ENCODE results near the gene SETD1B. TPM values are rescaled to one million over a fixed set of nuclear protein-coding genes. Genes with fewer than 3 reads are reported as not detected.
A peak's percentile ranks its signal among the peaks of the same experiment; 100 is the strongest.

Gene SETD1B
- total RNA-seq, 1 experiment from 2014 or later, result 40.4 TPM

DNA sequence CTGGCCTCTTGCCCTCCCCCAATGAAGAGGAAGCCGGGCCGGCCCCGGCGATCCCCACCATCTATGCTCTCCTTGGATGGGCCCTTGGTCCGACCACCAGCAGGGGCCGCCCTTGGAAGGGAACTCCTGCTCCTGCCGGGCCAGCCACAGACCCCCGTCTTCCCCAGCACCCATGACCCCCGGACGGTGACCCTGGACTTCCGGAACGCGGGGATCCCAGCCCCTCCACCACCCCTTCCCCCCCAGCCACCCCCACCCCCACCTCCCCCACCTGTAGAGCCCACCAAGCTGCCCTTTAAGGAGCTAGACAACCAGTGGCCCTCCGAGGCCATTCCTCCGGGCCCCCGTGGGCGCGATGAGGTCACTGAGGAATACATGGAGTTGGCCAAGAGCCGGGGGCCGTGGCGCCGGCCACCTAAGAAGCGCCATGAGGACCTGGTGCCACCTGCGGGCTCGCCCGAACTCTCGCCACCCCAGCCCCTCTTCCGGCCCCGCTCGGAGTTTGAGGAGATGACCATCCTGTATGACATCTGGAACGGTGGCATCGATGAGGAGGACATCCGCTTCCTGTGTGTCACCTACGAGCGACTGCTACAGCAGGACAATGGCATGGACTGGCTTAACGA lies 19.4 kb downstream of the SETD1B start:
- Histone ChIP-seq H3K27ac (ENCODE audit: insufficient read length, low read depth, low read length) (no peak overlapping the region), H2BK15ac (ENCODE audit: low read depth, low read length) (no peak overlapping the region), H3K27me3 (ENCODE audit: insufficient read depth, low read length) (no peaks in the 10 kb centered on the region), H3K23me2 (ENCODE audit: insufficient read length, low read depth, low read length, poor library complexity, severe bottlenecking) (no peaks in the 10 kb centered on the region), H2BK5ac (ENCODE audit: insufficient read length, low read length) (no peak overlapping the region), H2BK120ac (ENCODE audit: low read depth, low read length, poor library complexity, severe bottlenecking) (no peak overlapping the region), H3K79me2 (ENCODE audit: insufficient read depth, low read length) (no peaks in the 10 kb centered on the region), H3K9me3 (ENCODE audit: control insufficient read depth, low read depth, low read length) (no peaks in the 10 kb centered on the region), H3K4me2 (ENCODE audit: insufficient read depth, insufficient read length, low read length) (no peak overlapping the region), H3K79me1 (ENCODE audit: insufficient read depth, low read depth, low read length, poor library complexity, severe bottlenecking) (no peaks in the 10 kb centered on the region), H4K5ac (ENCODE audit: insufficient read length, low read depth, low read length) (no peak overlapping the region), H2BK20ac (ENCODE audit: low read depth, low read length, poor library complexity, severe bottlenecking) (no peak overlapping the region), H2AK5ac (ENCODE audit: insufficient read length, low read length) (no peak overlapping the region), H4K8ac (replicated peaks; ENCODE audit: insufficient read length, low read depth, low read length) (no peak overlapping the region), H3K56ac (ENCODE audit: insufficient read length, low read depth, low read length) (no peak overlapping the region), H4K91ac (ENCODE audit: insufficient read length, low read depth, low read length) (no peak overlapping the region), H3K23ac (ENCODE audit: insufficient read length, low read depth, low read length) (no peak overlapping the region), H2AFZ (ENCODE audit: low read length) (no peak overlapping the region), H4K20me1 (ENCODE audit: control insufficient read depth, insufficient read depth, insufficient read length) (no peaks in the 10 kb centered on the region), H2BK12ac (ENCODE audit: insufficient read length, low read depth, low read length) (no peak overlapping the region), H3K4me1 (ENCODE audit: insufficient read depth, low read length) (no peaks in the 10 kb centered on the region), H3T11ph (ENCODE audit: low read length) (no peak overlapping the region), H3K4ac (ENCODE audit: low read depth, low read length) (no peak overlapping the region), H3K9ac (ENCODE audit: extremely low read depth, insufficient read length, low read length) (no peak overlapping the region), H3K14ac (ENCODE audit: insufficient read depth, low read length) (no peak overlapping the region), H3K18ac (ENCODE audit: insufficient read length, low read depth, low read length) (no peak overlapping the region)
- DNase-seq, result peak; percentile 47
- H3K4me1 Mint-ChIP-seq, result no peaks in the 10 kb centered on the region
- TF ChIP-seq, protein P1, sequence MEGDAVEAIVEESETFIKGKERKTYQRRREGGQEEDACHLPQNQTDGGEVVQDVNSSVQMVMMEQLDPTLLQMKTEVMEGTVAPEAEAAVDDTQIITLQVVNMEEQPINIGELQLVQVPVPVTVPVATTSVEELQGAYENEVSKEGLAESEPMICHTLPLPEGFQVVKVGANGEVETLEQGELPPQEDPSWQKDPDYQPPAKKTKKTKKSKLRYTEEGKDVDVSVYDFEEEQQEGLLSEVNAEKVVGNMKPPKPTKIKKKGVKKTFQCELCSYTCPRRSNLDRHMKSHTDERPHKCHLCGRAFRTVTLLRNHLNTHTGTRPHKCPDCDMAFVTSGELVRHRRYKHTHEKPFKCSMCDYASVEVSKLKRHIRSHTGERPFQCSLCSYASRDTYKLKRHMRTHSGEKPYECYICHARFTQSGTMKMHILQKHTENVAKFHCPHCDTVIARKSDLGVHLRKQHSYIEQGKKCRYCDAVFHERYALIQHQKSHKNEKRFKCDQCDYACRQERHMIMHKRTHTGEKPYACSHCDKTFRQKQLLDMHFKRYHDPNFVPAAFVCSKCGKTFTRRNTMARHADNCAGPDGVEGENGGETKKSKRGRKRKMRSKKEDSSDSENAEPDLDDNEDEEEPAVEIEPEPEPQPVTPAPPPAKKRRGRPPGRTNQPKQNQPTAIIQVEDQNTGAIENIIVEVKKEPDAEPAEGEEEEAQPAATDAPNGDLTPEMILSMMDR (conservative IDR thresholded peaks at IDR 0.05), result peak; percentile 38; the same call in 1 of the 3 replicates
- H3K36me3 Mint-ChIP-seq (ENCODE audit: insufficient read depth in 1 of 3, low read depth in 3 of 3), result peaks cover 17 to 70% (median 47%) of the 10 kb centered on the region in 3 experiments
- WGBS (ENCODE audit: extremely low coverage, insufficient read length, low lambda C conversion rate), result no CpG with 5 or more reads among the region's 36 CpGs
- H3K9me3 Mint-ChIP-seq, result no peaks in the 10 kb centered on the region; a peak in 1 of 5 replicates
- H3K27ac Mint-ChIP-seq, result no peak overlapping the region
- H3K4me3 Mint-ChIP-seq, result no peak overlapping the region
- H3K27me3 Mint-ChIP-seq (ENCODE audit: low read depth), result no peaks in the 10 kb centered on the region

Data from H9 (cell line).